B cell (primary cell): ENCODE measurements around the gene SLC7A9. TPM values are rescaled to one million over a fixed set of nuclear protein-coding genes. Genes with fewer than 3 reads are reported as not detected.

ENCODE experiments used
- ATAC-seq: fragments of 200-7000 bp; cut with Tn5 transposase; one replicate; pipeline ENCODE4 v1.10.0; 2021; ENCODE audit warnings: low read depth, mild to moderate bottlenecking, moderate number of reproducible peaks, moderate library complexity
- CTCF ChIA-PET: fragments of 350-600 bp; sonication (Branson Sonifier 250); formaldehyde crosslinking; loops from one replicate; lab custom pipeline; 2021; ENCODE audit warnings: antibody characterized with exemption, inconsistent platforms; lab: Charles Lee
- POLR2A ChIA-PET: fragments of 350-600 bp; sonication (Branson Sonifier 250); formaldehyde crosslinking; loops from one replicate; lab custom pipeline; 2021; ENCODE audit warnings: antibody characterized with exemption; lab: Charles Lee
- DNase-seq: peaks from one replicate; pipeline ENCODE4 v3.0.0; 2013
- H2AFZ ChIP-seq: 2 replicates; pipeline ENCODE4 v1.6.1; 2012; ENCODE audit warnings: mild to moderate bottlenecking, low read depth, low read length; ENCODE audit not compliant: insufficient read depth, poor library complexity, severe bottlenecking
- H3K27ac ChIP-seq, 2 donors: 1 replicate in 1 of 2; 2 replicates in 1 of 2; pipeline ENCODE4 v1.5.1; 2012 to 2013; ENCODE audit warnings: low read length in 2 of 2, mild to moderate bottlenecking in 2 of 2, moderate library complexity in 1 of 2
- H3K27me3 ChIP-seq, 4 experiments: fragments of 200-600 bp in 1 of 4; sonication (generic) in 1 of 4; replicated peaks in 1 of 4; 1 replicate in 2 of 4; 2 replicates in 2 of 4; pipeline versions ENCODE4 v1.6.1 to v1.7.0; 2013 to 2016; ENCODE audit warnings: low read length in 3 of 4, mild to moderate bottlenecking in 2 of 4, mixed read lengths in 1 of 4, moderate library complexity in 1 of 4; ENCODE audit not compliant: insufficient read depth in 4 of 4, control insufficient read depth in 3 of 4; ENCODE audit errors: control extremely low read depth in 1 of 4
- H3K36me3 ChIP-seq, 2 experiments: replicated peaks in 1 of 2; 1 replicate in 1 of 2; 2 replicates in 1 of 2; pipeline versions ENCODE4 v1.6.1 to v1.7.1; 2013; ENCODE audit warnings: low read length in 1 of 2; ENCODE audit not compliant: insufficient read depth in 2 of 2, control insufficient read depth in 1 of 2; ENCODE audit errors: control extremely low read depth in 1 of 2, extremely low read depth in 1 of 2
- H3K4me1 ChIP-seq, 2 donors: fragments of 200-600 bp in 1 of 2; sonication (generic) in 1 of 2; 1 replicate in 1 of 2; 2 replicates in 1 of 2; pipeline versions ENCODE4 v1.5.1 to v1.6.1; 2013 to 2017; ENCODE audit warnings: low read length in 2 of 2; ENCODE audit not compliant: control insufficient read depth in 2 of 2, insufficient read depth in 2 of 2
- H3K4me2 ChIP-seq: replicated peaks from 2 replicates; pipeline ENCODE3; 2012; ENCODE audit warnings: mild to moderate bottlenecking, low read depth, low read length; ENCODE audit not compliant: poor library complexity, severe bottlenecking
- H3K4me3 ChIP-seq, 5 experiments: fragments of 200-600 bp in 1 of 5; sonication (generic) in 1 of 5; 1 replicate in 3 of 5; 2 replicates in 2 of 5; pipeline versions ENCODE4 v1.5.1 to v1.7.0; 2011 to 2016; ENCODE audit warnings: low read length in 4 of 5, mild to moderate bottlenecking in 4 of 5, low read depth in 2 of 5, control low read depth in 1 of 5, moderate library complexity in 1 of 5; ENCODE audit not compliant: insufficient read depth in 1 of 5; ENCODE audit errors: control extremely low read depth in 1 of 5, extremely low read depth in 1 of 5
- H3K79me2 ChIP-seq: fragments of 200-600 bp; sonication (generic); one replicate; pipeline ENCODE4 v1.6.0; 2016; ENCODE audit warnings: low read length; ENCODE audit not compliant: control insufficient read depth, insufficient read depth
- H3K9ac ChIP-seq: fragments of 200-600 bp; sonication (generic); 2 replicates; pipeline ENCODE4 v1.6.1; 2017; ENCODE audit warnings: mild to moderate bottlenecking, low read length, moderate library complexity
- H3K9me3 ChIP-seq, 3 donors: one replicate each; pipeline versions ENCODE4 v1.6.1 to v1.7.1; 2013; ENCODE audit warnings: low read length in 2 of 3; ENCODE audit not compliant: control insufficient read depth in 2 of 3, insufficient read depth in 1 of 3; ENCODE audit errors: control extremely low read depth in 1 of 3
- H4K20me1 ChIP-seq: 2 replicates; pipeline ENCODE4 v1.6.0; 2012; ENCODE audit warnings: mild to moderate bottlenecking, low read length; ENCODE audit not compliant: insufficient read depth, control insufficient read depth, poor library complexity, severe bottlenecking
- H3K27ac Mint-ChIP-seq: one replicate; pipeline ENCODE4 v1.8.0; 2021; ENCODE audit warnings: mixed read lengths
- H3K27me3 Mint-ChIP-seq: one replicate; pipeline ENCODE4 v1.8.0; 2021; ENCODE audit warnings: mixed read lengths
- H3K4me1 Mint-ChIP-seq: one replicate; pipeline ENCODE4 v1.8.0; 2021; ENCODE audit warnings: mixed read lengths
- H3K4me3 Mint-ChIP-seq: one replicate; pipeline ENCODE4 v1.8.0; 2021; ENCODE audit warnings: mixed read lengths
- H3K9me3 Mint-ChIP-seq: one replicate; pipeline ENCODE4 v1.8.0; 2022; ENCODE audit warnings: mixed read lengths; ENCODE audit not compliant: insufficient read depth
- EZH2 ChIP-seq: IDR thresholded peaks from 2 replicates; pipeline ENCODE4 v1.6.1; 2012; ENCODE audit warnings: borderline replicate concordance, low read depth, mild to moderate bottlenecking, moderate library complexity, low read length; ENCODE audit not compliant: insufficient read depth, poor library complexity, severe bottlenecking
- WGBS: methylation state at CpG from one replicate; pipeline ENCODE4 v1.1.5; 2013; ENCODE audit warnings: missing lambda C conversion rate; ENCODE audit not compliant: insufficient coverage; 5-methylcytosine and 5-hydroxymethylcytosine counted together
- intact Hi-C: fragments of 100-400 bp; cut with micrococcal nuclease; formaldehyde crosslinking; loops from one replicate; pipeline ENCODE4 v1.10.0; 2022
- polyA plus RNA-seq: library from polyadenylated mRNA; depleted of rRNA; stranded (reverse); fragments of >200 nt; gene quantifications from 2 replicates; pipeline ENCODE4 v1.2.3, GENCODE V29; 2012
- total RNA-seq, 2 donors: library from RNA; stranded (reverse); fragments of 120-200 nt in 1 of 2; gene quantifications; 1 replicate in 1 of 2; 2 replicates in 1 of 2; pipeline versions ENCODE4 v1.2.3 to v1.2.4, GENCODE V29; 2013 to 2022
- TF ChIP-seq, protein P1 (sequence below): fragments of 200-600 bp; IDR thresholded peaks from one replicate; pipeline ENCODE4 v1.8.0; 2022; ENCODE audit warnings: antibody characterized with exemption, mild to moderate bottlenecking

The SLC7A9 gene
- total and polyA plus RNA-seq, 2 donors (not counting 1 experiment from before 2014, with no cell fraction given): 0.19 to 0.62 TPM

DNA sequence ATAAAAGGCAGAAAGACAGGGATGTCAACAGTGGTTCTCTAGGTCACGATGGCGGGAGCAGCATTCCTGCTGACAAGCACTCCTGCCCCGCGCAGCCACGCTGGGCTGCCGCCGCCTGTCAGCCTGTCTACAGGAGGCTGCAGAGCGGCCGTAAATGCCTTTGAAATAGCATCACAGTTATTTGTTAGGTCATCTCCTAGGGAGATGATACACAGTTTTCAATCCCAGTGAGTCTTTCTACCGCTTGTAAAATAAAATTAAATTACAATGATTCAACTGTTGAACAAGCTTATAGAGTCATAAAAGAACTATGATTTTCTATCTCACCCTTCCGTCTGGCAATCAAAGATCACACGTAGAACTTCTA, 7.3 kb upstream of the SLC7A9 start:
- no peak overlapping the region for H3K9ac ChIP-seq
- no peaks in the 10 kb centered on the region for H3K79me2 ChIP-seq
- H3K4me1 ChIP-seq: no peaks in the 10 kb centered on the region
- no peaks in the 10 kb centered on the region for H3K36me3 ChIP-seq
- H4K20me1 ChIP-seq: no peaks in the 10 kb centered on the region
- no peak overlapping the region for H3K4me3 Mint-ChIP-seq
- H2AFZ ChIP-seq: no peak overlapping the region
- H3K9me3 Mint-ChIP-seq: no peaks in the 10 kb centered on the region
- WGBS: 100% methylated on average over 9 of the region's 12 CpGs
- ChIA-PET POLR2A (no interaction called here), CTCF (no interaction called here)
- H3K4me2 ChIP-seq: no peak overlapping the region
- peaks cover 0 to 2% (median 0%) of the 10 kb centered on the region in 3 donors for H3K9me3 ChIP-seq
- DNase-seq: no peak
- H3K27ac Mint-ChIP-seq: no peak overlapping the region
- no peak overlapping the region for H3K4me3 ChIP-seq
- no peaks in the 10 kb centered on the region for H3K27me3 Mint-ChIP-seq
- no peak for ATAC-seq
- no peak overlapping the region for H3K27ac ChIP-seq
- intact Hi-C loops: no loop called here
- TF ChIP-seq, protein P1, sequence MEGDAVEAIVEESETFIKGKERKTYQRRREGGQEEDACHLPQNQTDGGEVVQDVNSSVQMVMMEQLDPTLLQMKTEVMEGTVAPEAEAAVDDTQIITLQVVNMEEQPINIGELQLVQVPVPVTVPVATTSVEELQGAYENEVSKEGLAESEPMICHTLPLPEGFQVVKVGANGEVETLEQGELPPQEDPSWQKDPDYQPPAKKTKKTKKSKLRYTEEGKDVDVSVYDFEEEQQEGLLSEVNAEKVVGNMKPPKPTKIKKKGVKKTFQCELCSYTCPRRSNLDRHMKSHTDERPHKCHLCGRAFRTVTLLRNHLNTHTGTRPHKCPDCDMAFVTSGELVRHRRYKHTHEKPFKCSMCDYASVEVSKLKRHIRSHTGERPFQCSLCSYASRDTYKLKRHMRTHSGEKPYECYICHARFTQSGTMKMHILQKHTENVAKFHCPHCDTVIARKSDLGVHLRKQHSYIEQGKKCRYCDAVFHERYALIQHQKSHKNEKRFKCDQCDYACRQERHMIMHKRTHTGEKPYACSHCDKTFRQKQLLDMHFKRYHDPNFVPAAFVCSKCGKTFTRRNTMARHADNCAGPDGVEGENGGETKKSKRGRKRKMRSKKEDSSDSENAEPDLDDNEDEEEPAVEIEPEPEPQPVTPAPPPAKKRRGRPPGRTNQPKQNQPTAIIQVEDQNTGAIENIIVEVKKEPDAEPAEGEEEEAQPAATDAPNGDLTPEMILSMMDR: no peak
- no peak for TF ChIP-seq EZH2
- H3K27me3 ChIP-seq: no peaks in the 10 kb centered on the region
- H3K4me1 Mint-ChIP-seq: no peaks in the 10 kb centered on the region

DNA sequence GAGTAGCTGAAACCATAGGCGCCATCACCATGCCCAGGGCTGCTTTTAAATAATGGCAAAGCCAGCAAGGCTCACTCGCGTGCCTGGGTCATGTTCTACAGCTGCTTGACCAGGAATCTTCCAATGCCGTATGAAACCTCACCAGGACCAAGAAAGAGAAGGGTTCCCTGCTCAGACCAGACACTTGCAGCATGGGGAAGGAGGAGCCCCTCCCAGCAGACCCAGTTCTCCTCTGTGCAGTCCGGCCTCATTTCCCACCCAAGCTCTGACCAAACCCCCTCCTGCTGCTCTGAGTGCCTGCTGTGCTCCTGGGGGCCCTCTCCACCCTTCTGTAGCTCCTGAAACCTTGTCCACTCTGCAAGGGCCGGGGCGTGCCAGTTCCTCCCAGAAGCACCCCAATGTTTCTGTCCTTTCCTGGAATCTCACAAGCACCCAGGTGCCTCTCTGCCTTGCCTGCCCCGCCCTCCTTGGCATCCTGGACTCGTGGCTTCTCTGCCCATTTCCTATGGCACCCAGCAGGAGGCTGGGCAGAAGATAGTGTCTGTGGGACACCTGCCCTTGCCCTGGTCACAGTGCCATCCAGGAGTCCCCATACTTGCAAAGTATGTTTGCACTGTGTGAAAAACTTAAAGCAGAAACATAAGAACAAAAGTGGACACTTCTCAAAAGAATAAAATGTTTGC, 6.8 kb upstream of the SLC7A9 start:
- H3K27me3 Mint-ChIP-seq: no peaks in the 10 kb centered on the region
- no peaks in the 10 kb centered on the region for H3K4me1 Mint-ChIP-seq
- no peak overlapping the region for H3K27ac Mint-ChIP-seq
- H3K4me2 ChIP-seq: no peak overlapping the region
- intact Hi-C loops: no loop called here
- H4K20me1 ChIP-seq: no peaks in the 10 kb centered on the region
- ChIA-PET POLR2A (no interaction called here), CTCF (no interaction called here)
- H3K9me3 Mint-ChIP-seq: no peaks in the 10 kb centered on the region
- H3K4me1 ChIP-seq: no peaks in the 10 kb centered on the region
- no peak overlapping the region for H3K27ac ChIP-seq
- no peak overlapping the region for H2AFZ ChIP-seq
- DNase-seq (no peak), ATAC-seq (no peak)
- H3K4me3 Mint-ChIP-seq: no peak overlapping the region
- 94% methylated on average over 9 of the region's 9 CpGs for WGBS
- TF ChIP-seq, protein P1: no peak
- no peak for TF ChIP-seq EZH2
- no peaks in the 10 kb centered on the region for H3K36me3 ChIP-seq
- no peak overlapping the region for H3K4me3 ChIP-seq
- H3K27me3 ChIP-seq: no peaks in the 10 kb centered on the region
- H3K9ac ChIP-seq: no peak overlapping the region
- no peaks in the 10 kb centered on the region for H3K79me2 ChIP-seq
- H3K9me3 ChIP-seq: peaks cover 0 to 2% (median 0%) of the 10 kb centered on the region in 3 donors
